K562 (cell line): ENCODE measurements around the gene SYNE2. TPM values are rescaled to one million over a fixed set of nuclear protein-coding genes. Genes with fewer than 3 reads are reported as not detected.

Experiments
- EP400 ChIP-seq: fragments of 450-650 bp; IDR thresholded peaks from 2 replicates; pipeline ENCODE4 v1.6.1; 2017; ENCODE audit warnings: antibody characterized with exemption, mild to moderate bottlenecking, moderate library complexity
- HLTF ChIP-seq: fragments of 450-650 bp; IDR thresholded peaks from 2 replicates; pipeline ENCODE4 v1.6.1; 2016
- KDM4B ChIP-seq, 2 experiments: fragments of 450-650 bp in 1 of 2; sonication (generic) in 1 of 2; IDR thresholded peaks; 2 replicates each; pipeline ENCODE4 v1.6.1; 2016 to 2017; ENCODE audit warnings: borderline replicate concordance in 2 of 2, antibody characterized with exemption in 1 of 2, low read depth in 1 of 2, mild to moderate bottlenecking in 1 of 2
- NCOR1 ChIP-seq: fragments of 450-650 bp; IDR thresholded peaks from 2 replicates; pipeline ENCODE4 v1.6.1; 2016; ENCODE audit warnings: mild to moderate bottlenecking, moderate library complexity
- SMC3 ChIP-seq: conservative IDR thresholded peaks from 2 replicates; pipeline ENCODE4 v1.6.1; 2011; ENCODE audit warnings: low read depth, low read length, improper control_type of control experiment; ENCODE audit not compliant: insufficient read depth
- TAF1 ChIP-seq: IDR thresholded peaks from 2 replicates; pipeline ENCODE4 v1.6.1; 2011; ENCODE audit warnings: mild to moderate bottlenecking, low read length, moderate library complexity; ENCODE audit not compliant: insufficient read depth, control insufficient read depth, severe bottlenecking; ENCODE audit errors: extremely low read depth
- polyA plus RNA-seq, 8 experiments: library from polyadenylated mRNA; depleted of rRNA in 4 of 8; stranded (reverse) in 5 of 8; unstranded in 3 of 8; fragments of >200 nt; fragmentation: Nextera tagmentation in 2 of 8; fragmentation: Illumina TruSeq in 1 of 8; extraction: Ambion mirVana in 2 of 8; extraction: Trizol in 1 of 8; gene quantifications; 2 replicates each; pipeline versions ENCODE4 v1.2.1 to v1.2.3, GENCODE V29; 2011 to 2014; ENCODE audit warnings: inconsistent platforms in 1 of 8, missing spikeins in 1 of 8
- total RNA-seq, 7 experiments: library from RNA; depleted of rRNA in 6 of 7; stranded (reverse); fragments of >200 nt in 6 of 7; fragmentation: Illumina TruSeq in 2 of 7; extraction: Trizol in 2 of 7; gene quantifications; 2 replicates each; pipeline versions ENCODE4 v1.2.1 to v1.2.3, GENCODE V29; 2011 to 2021; ENCODE audit warnings: low replicate concordance in 1 of 7
- TF ChIP-seq, protein P1 (sequence below): fragments of 450-650 bp; IDR thresholded peaks from 2 replicates; pipeline ENCODE4 v1.6.1; 2016; ENCODE audit warnings: mild to moderate bottlenecking, moderate library complexity
- TF ChIP-seq, protein P2 (sequence below), 2 experiments: fragments of 250-450 bp in 1 of 2; fragments of 450-650 bp in 1 of 2; sonication (Bioruptor Pico) in 1 of 2; IDR thresholded peaks; 2 replicates each; pipeline versions ENCODE4 v1.6.1 to v1.8.0; 2016 to 2021; ENCODE audit warnings: mild to moderate bottlenecking in 2 of 2, moderate library complexity in 2 of 2, missing compliant biosample characterization in 1 of 2, missing genetic modification characterization in 1 of 2
- TF ChIP-seq, protein P3 (sequence below): fragments of 250-450 bp; sonication (Bioruptor Pico); IDR thresholded peaks from 2 replicates; pipeline ENCODE4 v1.8.0; 2021; ENCODE audit warnings: borderline replicate concordance, mild to moderate bottlenecking, moderate library complexity; ENCODE audit not compliant: poor library complexity, severe bottlenecking
- TF ChIP-seq, protein P4 (sequence below): sonication (generic); formaldehyde crosslinking; IDR thresholded peaks from 2 replicates; pipeline ENCODE4 v1.8.1; 2023; ENCODE audit warnings: mild to moderate bottlenecking, missing genetic modification reagents

SYNE2 gene
- total and polyA plus RNA-seq, 9 of the 15 experiments (the other 6 are each of a cell fraction or from before 2014, with no cell fraction given): 0.06 to 0.53 (median 0.11) TPM

DNA sequence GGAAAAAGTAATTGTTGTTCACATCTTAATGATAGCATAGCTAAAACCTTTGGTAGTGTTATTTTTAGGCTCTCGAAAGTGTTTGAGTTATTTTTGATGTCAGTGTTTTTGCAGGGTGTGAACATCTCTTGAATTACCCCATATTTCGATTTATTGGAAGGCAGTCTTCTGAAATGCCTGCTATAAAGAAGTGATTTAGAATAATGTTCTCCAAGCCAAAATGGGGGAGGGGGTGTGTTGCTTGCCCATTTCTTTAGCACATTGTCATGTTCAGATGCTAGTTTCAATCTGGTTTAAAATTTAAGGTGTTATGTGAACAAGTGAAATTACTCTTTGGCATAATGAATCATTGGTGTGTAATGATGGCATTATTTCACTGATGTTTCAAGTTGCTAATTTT is 110.6 kb downstream of the SYNE2 start (continued):
- TF ChIP-seq, protein P1, sequence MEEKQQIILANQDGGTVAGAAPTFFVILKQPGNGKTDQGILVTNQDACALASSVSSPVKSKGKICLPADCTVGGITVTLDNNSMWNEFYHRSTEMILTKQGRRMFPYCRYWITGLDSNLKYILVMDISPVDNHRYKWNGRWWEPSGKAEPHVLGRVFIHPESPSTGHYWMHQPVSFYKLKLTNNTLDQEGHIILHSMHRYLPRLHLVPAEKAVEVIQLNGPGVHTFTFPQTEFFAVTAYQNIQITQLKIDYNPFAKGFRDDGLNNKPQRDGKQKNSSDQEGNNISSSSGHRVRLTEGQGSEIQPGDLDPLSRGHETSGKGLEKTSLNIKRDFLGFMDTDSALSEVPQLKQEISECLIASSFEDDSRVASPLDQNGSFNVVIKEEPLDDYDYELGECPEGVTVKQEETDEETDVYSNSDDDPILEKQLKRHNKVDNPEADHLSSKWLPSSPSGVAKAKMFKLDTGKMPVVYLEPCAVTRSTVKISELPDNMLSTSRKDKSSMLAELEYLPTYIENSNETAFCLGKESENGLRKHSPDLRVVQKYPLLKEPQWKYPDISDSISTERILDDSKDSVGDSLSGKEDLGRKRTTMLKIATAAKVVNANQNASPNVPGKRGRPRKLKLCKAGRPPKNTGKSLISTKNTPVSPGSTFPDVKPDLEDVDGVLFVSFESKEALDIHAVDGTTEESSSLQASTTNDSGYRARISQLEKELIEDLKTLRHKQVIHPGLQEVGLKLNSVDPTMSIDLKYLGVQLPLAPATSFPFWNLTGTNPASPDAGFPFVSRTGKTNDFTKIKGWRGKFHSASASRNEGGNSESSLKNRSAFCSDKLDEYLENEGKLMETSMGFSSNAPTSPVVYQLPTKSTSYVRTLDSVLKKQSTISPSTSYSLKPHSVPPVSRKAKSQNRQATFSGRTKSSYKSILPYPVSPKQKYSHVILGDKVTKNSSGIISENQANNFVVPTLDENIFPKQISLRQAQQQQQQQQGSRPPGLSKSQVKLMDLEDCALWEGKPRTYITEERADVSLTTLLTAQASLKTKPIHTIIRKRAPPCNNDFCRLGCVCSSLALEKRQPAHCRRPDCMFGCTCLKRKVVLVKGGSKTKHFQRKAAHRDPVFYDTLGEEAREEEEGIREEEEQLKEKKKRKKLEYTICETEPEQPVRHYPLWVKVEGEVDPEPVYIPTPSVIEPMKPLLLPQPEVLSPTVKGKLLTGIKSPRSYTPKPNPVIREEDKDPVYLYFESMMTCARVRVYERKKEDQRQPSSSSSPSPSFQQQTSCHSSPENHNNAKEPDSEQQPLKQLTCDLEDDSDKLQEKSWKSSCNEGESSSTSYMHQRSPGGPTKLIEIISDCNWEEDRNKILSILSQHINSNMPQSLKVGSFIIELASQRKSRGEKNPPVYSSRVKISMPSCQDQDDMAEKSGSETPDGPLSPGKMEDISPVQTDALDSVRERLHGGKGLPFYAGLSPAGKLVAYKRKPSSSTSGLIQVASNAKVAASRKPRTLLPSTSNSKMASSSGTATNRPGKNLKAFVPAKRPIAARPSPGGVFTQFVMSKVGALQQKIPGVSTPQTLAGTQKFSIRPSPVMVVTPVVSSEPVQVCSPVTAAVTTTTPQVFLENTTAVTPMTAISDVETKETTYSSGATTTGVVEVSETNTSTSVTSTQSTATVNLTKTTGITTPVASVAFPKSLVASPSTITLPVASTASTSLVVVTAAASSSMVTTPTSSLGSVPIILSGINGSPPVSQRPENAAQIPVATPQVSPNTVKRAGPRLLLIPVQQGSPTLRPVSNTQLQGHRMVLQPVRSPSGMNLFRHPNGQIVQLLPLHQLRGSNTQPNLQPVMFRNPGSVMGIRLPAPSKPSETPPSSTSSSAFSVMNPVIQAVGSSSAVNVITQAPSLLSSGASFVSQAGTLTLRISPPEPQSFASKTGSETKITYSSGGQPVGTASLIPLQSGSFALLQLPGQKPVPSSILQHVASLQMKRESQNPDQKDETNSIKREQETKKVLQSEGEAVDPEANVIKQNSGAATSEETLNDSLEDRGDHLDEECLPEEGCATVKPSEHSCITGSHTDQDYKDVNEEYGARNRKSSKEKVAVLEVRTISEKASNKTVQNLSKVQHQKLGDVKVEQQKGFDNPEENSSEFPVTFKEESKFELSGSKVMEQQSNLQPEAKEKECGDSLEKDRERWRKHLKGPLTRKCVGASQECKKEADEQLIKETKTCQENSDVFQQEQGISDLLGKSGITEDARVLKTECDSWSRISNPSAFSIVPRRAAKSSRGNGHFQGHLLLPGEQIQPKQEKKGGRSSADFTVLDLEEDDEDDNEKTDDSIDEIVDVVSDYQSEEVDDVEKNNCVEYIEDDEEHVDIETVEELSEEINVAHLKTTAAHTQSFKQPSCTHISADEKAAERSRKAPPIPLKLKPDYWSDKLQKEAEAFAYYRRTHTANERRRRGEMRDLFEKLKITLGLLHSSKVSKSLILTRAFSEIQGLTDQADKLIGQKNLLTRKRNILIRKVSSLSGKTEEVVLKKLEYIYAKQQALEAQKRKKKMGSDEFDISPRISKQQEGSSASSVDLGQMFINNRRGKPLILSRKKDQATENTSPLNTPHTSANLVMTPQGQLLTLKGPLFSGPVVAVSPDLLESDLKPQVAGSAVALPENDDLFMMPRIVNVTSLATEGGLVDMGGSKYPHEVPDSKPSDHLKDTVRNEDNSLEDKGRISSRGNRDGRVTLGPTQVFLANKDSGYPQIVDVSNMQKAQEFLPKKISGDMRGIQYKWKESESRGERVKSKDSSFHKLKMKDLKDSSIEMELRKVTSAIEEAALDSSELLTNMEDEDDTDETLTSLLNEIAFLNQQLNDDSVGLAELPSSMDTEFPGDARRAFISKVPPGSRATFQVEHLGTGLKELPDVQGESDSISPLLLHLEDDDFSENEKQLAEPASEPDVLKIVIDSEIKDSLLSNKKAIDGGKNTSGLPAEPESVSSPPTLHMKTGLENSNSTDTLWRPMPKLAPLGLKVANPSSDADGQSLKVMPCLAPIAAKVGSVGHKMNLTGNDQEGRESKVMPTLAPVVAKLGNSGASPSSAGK: no peak
- TF ChIP-seq, protein P2, sequence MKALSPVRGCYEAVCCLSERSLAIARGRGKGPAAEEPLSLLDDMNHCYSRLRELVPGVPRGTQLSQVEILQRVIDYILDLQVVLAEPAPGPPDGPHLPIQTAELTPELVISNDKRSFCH (CRISPR knock-in tag; IDR thresholded peaks at IDR 0.05): no peak
- TF ChIP-seq, protein P2 (tag; IDR thresholded peaks at IDR 0.05): no peak
- no peak for TF ChIP-seq NCOR1
- TF ChIP-seq, protein P3, sequence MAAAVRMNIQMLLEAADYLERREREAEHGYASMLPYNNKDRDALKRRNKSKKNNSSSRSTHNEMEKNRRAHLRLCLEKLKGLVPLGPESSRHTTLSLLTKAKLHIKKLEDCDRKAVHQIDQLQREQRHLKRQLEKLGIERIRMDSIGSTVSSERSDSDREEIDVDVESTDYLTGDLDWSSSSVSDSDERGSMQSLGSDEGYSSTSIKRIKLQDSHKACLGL (CRISPR knock-in tag): no peak
- no peak for TF ChIP-seq EP400
- no peak for TF ChIP-seq KDM4B (IDR thresholded peaks at IDR 0.05; ENCODE audit: borderline replicate concordance in 2 of 2, low read depth in 1 of 2)
- no peak for TF ChIP-seq TAF1
- TF ChIP-seq SMC3: no peak
- TF ChIP-seq, protein P4, sequence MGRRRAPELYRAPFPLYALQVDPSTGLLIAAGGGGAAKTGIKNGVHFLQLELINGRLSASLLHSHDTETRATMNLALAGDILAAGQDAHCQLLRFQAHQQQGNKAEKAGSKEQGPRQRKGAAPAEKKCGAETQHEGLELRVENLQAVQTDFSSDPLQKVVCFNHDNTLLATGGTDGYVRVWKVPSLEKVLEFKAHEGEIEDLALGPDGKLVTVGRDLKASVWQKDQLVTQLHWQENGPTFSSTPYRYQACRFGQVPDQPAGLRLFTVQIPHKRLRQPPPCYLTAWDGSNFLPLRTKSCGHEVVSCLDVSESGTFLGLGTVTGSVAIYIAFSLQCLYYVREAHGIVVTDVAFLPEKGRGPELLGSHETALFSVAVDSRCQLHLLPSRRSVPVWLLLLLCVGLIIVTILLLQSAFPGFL (CRISPR knock-in tag): no peak
- no peak for TF ChIP-seq HLTF
